HG03460 (cell line): ENCODE data around the gene ARMC7.
"Not testable (repeated sequence)": the region's sequence is repeated elsewhere in the genome, so short reads cannot be mapped to it uniquely, and the experiment has no call there.

Source experiments
- ATAC-seq: cut with Tn5 transposase; IDR thresholded peaks from one replicate; pipeline ENCODE4 v1.9.1; 2021; ENCODE audit not compliant: unreplicated experiment

Gene ARMC7

DNA sequence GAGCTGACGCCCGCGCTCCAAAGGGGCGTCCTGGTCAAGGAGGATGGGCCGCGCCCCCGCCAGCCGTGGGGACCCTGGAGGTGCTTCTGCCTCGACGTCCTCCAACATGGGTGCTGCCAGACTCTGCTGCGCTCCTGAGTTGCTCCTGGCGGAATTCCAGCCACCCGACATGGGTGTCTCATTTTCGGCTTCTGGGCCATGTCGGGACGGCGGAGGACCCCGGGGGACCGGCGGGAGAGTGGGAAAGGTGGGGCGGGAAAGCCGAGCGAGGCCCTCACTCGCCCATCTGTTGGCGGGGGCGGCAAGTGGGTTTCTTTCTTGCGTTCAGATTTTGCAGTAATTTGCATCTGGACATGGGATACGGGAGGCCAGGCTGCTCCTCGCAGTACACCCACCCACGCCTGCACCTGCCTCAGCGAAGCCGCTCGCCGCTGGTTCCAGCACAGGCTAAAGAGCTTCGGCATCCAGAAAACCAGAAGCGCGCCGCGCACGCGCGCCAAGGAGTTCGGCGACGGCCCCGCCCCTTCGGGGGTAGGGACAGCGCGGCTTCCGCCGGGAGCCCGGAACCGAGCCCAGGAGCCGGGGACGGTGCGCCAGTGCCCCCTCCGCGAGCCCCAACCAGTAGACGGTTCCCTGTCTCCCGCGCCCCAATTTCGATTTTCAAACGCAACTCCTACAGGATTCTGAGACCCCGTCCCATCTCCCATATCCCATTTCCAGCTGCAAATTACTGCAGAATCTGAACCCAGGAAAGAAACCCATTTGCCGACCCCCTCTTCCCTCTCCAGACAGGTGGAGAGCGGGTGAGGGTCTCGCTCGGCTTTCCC is at the start of gene ARMC7:
Gene ARMC7, plus strand, starts transcription at position 563 of the 827 bp plus-strand sequence. CDS start 320 bp downstream, outside the sequence.
- peak; percentile 56 for ATAC-seq

- no peak for ATAC-seq
These were observed 49.2 kb upstream of the ARMC7 start for GRCh38 chr17:75060434-75061054.

GRCh38 chr17:75061055-75061438 is 48.7 kb upstream of the ARMC7 start:
- no peak for ATAC-seq

DNA sequence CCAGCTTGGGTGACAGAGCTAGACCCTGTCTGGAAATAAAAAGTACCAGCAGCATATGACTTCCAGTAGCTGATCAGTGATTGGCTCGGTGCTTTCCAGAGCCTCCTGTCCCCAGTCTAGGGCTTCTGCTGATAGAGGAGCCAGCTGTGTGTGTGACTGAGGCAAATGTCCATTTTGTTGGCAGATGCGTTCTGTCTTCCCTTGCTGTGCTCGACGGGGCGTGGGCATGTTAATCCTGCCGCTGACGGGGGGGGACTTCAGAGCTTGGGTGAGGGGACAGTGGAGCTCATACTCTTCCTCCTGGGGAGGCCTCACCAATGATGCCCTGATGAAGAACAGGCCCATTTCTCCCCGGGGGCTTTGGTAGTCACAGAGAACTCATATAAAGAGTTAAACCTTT is 48.2 kb upstream of the ARMC7 start:
- no peak for ATAC-seq

DNA sequence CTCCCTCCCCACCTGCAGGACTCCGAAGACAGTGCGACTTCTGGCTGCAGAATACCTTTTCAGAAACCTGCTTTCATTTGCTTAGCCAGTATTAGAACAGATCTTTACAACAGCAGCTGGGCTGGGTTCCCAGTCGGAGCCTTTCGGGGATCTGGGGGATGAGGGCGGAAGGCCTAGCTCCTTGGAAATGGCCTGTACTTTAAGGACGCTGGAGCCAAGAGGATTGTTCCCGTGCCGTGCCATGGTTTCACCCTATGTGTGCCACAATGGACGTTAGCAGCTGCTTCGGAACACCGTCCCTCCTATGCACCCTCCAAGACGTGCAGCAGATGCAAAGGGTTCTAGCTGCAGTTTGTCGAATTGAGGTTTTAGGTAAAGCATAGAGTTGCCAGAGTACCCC is 46.6 kb upstream of the ARMC7 start:
- no peak for ATAC-seq

DNA sequence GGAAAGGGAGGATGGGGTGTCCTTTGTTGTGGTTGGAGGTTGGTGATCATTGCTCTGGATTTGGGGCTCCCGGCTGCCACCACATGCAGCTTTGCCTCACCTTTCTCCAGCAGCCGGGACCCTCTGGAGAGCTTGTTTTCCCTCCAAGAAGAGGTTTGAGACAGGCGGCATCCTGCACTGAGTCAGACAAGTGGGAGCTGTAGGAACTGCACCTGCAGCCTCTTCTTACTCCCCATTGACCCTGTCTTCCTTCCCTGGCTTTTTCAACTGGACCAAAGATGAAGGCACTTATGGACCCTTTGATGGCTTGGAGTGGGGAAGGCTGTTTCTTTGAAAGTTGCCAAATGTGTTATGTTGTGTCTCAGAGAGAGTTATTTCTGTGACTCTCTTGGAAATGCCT is 46.1 kb upstream of the ARMC7 start:
- ATAC-seq, result no peak

DNA sequence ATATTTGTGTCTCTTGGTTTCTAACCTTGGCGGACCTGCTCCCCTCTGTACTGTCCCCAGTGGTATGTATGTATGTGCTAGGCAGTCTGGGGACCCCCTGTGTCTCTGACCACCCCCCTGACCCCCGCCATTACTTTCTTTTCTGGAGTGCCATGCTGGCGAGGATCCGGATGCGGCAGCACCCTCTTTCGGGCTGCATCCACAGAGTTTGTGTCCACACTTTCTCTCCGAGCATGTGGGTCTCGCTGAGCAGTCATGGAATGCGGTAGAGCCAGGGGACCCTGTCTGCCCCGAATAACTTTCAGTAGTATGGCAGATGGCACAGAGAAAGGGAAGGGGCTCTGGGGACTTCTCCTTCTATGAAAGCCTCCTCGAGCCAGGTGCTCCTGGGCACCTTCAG is 45.7 kb upstream of the ARMC7 start:
- ATAC-seq, result no peak

GRCh38 chr17:75064460-75064859 is 45.3 kb upstream of the ARMC7 start:
- ATAC-seq, result no peak

- no peak for ATAC-seq
These were observed 44.8 kb upstream of the ARMC7 start for GRCh38 chr17:75064867-75065561.

DNA sequence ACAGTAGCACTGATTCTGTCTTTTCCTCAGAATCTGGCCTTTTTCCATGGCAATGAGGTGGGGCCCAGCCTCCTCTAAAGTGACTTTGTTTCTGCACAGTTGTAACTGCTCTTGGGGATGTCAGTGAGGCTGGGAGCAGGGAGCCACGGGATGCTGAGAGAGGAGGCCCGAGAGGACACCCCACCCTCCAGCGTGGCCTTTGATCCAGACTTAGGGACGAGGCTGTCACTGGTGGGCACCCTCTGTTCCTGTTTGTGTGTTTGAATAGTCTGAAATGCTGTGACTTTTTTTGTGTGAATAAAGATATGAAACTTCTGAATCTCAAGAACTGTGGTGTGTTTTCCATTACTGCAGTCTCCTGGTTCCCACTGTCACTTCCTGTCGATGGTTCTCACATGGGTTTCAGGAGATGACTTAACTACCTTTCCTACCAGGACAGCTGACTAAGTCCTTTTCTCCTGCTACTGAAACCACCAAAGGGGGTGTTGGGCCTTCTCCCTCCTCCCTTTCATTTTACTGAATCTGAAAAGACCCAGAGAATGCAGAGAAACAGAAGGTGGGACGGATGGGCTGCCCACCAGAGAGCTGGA is 44.1 kb upstream of the ARMC7 start:
- ATAC-seq, result no peak

GRCh38 chr17:75067856-75068255 is 41.9 kb upstream of the ARMC7 start:
- ATAC-seq, result no peak

- no peak for ATAC-seq
These were observed 41.0 kb upstream of the ARMC7 start for GRCh38 chr17:75068750-75069149.

DNA sequence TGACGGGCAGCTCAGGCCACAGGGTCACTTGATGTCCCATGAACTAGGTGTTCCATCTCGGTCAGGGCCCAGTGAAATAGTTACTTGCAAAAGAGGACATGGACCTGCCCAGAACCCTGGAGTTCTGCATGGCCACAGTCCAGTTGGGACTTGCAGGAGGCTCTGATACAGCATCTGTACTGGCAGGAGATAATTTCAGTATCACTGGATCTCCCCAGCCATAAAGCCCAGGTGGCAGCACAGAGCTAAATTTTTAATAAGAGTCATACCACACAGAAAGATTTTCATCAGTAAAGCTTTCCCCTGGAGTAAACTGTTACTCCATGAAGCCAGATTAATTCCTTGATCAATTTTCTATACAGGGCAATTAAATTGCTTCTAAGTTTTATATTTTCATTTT is 40.0 kb upstream of the ARMC7 start:
- no peak for ATAC-seq

- ATAC-seq, result not testable (repeated sequence)
These were observed 38.1 kb upstream of the ARMC7 start for GRCh38 chr17:75071478-75072271.

DNA sequence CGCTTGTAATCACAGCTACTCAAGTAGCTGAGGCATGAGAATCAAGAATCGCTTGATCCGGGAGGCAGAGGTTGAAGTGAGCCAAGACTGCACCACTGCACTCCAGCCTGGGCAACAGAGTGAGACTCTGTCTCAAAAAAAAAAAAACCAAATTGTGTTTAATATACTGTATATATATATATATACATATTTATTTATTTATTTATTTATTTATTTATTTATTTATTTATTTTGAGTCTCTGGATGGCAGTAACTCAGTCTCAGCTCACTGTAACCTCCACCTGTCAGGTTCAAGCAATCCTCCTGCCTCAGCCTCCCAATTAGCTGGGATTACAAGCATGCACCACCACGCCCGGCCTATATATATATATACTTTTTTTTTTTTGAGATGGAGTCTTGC is 36.9 kb upstream of the ARMC7 start:
- ATAC-seq, result not testable (repeated sequence)

DNA sequence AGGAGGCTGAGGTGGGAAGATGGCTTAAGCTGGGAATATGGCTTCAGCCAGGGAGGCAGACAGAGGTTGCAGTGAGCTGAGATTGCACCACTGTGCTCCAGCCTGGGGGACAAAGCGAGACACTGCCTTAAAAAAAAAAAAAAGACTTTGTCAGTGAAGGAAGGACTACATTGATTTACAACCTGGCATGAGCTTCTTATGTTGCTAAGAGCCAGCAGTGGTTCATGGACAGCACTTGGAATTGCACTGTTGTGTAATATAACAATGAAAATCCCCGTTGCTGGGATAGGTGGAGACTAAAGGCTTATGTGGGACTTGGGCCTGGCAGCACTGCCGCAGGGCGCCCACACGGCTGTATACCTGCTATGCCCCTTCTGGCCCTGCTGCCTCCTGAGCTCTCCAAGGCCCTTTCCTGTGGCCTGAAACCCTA is 36.1 kb upstream of the ARMC7 start:
- no peak for ATAC-seq

DNA sequence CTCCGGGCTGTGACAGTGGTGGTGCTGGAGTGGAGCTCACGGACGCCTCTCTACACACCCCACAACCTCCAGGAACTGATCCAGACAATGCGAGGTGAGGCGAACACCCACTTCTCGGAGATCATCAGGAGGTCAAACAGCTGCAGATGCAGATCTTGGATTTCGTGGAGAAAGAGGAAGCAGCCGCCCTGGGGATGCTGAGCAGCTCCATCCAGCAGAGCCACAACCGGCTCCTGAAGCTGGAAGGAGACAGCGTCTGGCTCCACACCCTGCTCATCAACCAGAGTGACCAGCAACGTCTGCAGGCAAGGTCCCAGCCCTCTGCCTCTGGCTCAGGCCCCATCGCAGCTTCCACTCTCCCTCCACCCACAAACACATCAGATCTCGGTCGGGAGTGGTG is 35.2 kb upstream of the ARMC7 start:
- no peak for ATAC-seq

DNA sequence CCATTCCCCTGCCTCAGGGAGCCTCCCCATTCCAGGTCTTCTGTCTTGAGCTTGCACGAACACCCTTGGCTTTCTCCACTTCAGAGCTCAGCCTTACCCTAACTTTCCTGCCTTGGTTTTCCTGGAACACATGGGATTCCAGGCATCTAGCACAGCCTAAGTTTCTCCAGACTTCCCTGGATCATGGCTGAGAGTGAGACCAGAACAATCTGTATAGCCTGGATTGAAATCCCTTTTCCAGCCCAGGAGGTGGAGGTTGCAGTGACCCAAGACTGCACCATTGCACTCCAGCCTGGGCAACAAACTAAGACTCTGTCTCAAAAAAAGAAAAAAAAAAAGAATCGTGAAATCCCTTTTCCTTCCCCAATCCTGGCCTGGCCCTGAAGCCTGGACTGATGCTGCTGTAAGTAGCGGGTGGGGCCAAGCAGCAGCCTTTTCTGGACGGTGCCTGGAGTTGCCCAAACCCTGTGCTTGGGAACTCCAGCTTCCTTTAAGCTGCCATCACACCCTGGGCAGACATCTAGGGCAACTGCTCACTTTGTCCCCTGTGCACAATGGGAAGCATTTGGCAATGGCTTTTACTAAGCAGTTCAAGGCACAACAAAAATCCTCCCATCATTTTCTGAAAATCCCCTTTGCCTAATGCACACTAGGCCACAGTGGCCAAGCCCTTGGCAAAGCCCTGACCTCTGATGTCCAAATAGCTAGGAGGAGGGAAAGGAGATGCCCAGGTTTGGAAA is 34.0 kb upstream of the ARMC7 start:
- no peak for ATAC-seq

GRCh38 chr17:75077072-75077495 is 32.7 kb upstream of the ARMC7 start:
- no peak for ATAC-seq
